Measurements from ENCODE around the gene DELE1.
"Not testable (repeated sequence)": the region's sequence is repeated elsewhere in the genome, so short reads cannot be mapped to it uniquely, and the experiment has no call there.

The DELE1 gene

DNA sequence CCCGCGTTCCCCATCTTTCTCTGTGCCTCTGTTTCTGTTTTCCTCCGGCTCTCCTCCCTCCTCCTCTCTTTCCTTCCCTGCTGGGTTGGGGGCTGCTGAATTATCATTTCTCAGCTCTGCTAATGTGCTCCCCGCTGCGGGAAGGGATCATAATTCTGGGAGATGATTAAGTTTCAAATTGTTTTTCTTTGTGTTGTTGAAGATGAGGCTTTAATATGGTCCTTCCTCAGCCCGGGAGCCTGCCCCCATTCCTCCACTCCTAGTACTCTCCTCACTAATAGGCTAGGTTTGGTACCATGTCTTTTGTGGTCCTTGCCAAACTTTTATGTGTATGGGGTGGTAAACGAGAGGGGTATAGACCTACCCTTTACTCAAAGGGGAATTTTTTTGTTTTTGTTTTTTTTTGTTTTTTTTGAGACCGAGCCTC, 39.8 kb upstream of the DELE1 start:
- DNase-seq (ENCODE audit: low read depth): no peak

DNA sequence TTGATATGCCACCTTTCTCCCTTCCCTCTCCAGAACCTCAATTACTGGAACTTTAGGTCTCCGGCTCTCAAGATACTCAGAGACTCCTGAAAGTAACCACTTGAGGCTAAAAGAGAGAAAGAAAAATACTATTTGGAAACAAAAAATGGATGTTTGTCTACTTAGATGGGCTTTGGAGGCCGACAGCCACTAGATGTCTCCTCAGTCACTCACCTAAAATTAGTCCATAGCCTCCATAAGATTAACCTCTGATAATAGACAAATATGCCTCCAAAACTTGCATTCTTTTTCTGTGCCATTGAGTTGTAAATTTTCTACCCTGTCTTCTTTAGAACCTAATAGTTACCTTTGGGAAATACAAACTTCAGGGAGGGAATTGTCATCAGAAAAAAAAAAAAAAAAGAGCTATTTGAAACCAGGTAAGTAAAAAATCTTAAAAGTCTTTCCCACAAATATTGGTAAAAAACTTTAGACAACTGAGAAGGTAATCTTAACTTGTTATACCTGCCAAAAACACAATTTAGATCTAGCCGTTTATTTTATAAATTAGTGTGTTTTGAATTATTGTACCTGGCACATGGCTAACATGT, 34.3 kb upstream of the DELE1 start:
- DNase-seq (ENCODE audit: low read depth): no peak

DNA sequence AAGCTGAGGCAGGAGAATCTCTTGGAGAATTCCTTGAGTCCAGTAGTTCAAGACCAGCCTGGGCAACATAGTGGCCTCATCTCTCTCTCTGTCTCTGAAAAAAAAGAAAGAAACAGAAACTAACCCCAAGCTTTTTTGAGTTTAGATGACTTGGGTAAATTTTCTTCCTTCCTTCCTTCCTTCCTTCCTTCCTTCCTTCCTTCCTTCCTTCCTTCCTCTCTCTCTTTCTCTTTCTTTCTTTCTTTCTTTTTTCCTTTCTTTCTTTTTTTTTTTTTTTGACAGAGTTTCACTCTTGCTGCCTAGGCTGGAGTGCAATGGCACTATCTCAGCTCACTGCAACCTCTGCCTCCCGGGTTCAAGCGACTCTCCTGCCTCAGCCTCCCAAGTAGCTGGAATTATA, 33.2 kb upstream of the DELE1 start:
- DNase-seq (ENCODE audit: low read depth): not testable (repeated sequence)

DNA sequence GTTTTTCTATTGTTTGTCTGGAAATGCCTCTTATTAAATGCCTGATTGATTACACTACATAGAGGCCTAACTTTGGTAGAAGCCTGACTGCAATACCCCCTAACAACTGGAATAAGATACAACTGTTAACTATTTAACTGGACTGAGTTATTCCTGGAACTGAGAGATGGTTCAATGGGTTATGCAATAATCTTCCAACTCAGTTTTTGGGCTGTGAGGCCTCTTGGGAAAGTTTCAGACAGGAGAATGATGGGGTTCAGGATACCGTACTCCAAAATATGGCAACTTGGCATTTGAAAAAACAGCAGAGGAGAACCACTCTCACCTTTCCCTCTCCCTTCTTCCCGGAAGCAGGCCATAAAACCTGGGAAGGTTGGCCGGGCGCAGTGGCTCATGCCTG, 26.2 kb upstream of the DELE1 start:
- DNase-seq (ENCODE audit: low read depth): no peak

DNA sequence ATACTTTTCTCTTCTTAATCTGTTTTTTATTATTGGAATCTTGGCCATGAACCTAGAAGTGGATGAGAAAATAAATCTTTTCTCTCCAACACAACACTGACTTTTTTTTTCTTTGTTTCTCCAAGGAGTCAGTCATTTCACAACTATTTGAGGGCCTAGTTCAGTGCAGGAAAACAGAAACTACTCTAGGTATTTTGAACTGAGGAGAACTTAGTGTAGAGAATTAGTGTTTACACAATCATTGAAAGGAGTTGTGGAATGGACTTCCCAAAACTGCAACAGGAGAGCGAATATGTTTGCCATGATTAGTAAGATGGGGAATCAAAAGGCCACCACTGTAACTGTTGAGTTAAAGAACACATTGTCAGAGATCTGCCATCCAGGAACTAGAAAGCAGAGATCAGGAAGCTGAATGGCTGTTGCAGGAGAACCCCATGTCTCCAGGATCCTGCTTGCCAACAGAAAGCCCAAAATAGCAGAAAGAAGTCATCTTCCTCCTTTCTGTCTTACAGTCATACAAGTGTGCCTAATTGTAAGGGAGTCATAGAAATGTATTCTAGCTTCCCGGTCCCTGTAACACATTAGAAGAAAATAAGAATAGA, 25.1 kb upstream of the DELE1 start:
- DNase-seq (ENCODE audit: low read depth): no peak

DNA sequence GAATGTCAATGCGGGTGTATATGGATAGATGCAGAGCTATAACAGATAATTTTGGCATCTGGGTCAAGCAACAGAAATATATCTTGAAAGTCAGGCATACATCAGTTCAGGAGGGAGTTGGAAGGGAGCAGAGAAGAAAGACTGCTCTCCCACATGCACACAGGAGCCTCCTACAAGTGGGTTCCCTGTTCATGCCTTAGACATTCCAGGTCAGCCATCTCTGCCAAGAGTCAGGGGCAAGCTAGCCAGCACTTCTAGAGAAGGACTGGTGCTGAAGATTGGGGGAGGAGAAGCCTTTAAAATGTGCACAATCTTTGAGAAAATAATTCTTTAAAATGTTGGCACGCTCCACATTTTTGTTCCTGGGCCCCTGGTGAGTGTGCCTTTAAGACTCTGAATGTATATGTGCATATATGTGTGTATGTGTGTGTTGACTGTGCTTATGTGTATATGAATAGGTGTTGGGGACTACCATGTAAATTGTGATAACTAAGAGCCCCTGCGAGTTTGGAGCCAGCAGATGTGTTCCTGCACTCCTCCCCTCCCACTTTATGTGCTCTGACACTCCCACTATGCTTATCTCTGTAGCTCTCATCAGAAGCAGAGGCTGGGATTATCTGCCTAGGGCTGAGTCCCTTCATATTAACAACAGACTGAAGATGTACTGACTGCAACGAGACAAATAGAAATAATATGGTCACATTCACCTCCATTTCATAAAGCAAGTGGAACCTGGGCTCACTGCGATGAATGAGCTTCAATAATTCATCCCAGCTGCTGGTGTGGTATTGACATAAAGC, 21.5 kb upstream of the DELE1 start:
- no peak for DNase-seq (ENCODE audit: low read depth)

DNA sequence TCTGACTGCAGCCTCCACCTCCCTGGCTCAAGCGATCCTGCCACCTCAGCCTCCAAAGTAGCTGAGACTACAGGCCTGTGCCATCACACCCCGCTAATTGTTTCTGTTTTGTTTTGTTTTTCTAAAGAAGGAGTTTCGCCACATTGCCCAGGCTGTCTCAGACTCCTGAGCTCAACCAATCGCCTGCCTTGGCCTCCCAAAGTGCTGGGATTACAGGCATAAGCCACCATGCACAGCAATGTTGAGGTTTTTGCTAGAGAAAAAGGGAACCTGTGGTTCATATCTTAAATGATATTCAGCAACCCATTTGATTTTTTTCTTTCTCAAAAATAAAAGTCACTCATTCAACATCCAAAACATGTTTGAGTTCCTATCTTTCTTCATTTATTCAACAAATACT, 20.4 kb upstream of the DELE1 start:
- DNase-seq (ENCODE audit: low read depth): no peak

DNA sequence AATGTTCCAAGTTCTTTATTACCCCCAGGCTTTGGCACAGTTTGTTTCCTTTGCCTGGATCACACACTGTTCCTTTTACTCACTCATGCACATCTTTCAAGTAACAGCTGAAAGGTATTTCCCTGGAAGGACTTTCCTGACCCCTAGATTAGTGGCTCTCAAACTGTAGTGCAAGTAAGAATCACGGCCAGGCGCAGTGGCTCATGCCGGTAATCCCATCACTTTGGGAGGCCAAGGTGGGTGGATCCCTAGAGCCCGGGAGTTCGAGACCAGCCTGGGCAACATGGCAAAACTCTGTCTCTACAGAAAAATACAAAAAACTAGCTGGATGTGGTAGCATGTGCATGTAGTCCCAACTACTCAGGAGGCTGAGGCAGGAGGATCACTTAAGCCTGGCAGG, 19.1 kb upstream of the DELE1 start:
- DNase-seq (ENCODE audit: low read depth): no peak

DNA sequence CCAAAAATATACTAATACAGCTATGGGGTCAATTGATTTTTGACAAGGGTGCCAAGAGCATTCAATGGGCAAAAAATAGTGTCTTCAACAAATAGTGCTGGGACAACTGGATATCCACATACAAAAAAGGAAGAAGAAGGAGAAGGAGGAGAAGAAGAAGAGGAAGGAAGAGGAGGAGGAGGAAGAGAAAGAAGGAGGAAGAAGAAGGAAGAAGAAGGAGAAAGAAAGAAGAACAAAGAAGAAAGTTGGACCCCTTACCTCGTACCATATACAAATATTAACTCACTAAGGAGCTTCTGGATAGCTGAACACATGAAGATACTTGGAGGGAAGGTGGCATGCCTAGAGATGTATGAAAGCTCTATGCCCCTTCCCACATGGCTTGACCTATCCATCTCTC, 17.2 kb upstream of the DELE1 start:
- DNase-seq (ENCODE audit: low read depth): no peak

DNA sequence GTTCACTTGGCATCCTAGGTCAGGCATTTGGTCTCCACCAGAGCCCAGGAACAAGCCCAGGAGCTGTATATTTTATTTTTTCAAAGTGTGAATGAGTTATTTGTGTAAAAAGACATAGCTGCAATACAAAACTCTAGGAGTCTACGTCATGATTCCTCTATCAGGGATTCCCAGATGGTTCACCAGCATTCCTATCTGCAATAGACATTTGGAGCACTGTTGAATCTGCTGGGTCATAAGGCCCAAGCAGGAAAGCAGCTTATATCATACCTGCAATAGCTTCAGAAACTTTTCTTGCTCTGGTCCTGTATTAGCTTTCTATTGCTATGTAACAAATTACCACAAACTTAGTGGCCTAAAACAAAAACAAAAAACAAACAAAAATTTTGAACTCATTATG, 16.7 kb upstream of the DELE1 start:
- DNase-seq (ENCODE audit: low read depth): no peak

DNA sequence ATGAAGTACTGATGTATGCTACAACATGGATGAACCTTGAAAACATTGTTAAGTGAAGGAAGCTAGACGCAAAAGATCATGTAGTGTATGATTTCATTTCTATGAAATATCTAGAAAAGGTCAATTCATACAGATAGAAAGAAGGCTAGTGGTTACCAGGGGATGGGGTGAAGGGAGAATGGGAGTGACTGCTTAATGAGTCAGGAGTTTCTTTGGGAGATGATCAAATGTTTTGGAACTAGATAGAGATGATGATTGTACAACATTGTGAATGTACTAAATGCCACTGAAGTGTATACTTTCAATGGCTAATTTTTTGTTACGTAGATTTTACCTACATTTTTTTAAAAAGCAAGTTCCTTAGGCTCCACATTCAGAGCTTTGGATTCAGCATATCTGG, 14.9 kb upstream of the DELE1 start:
- no peak for DNase-seq (ENCODE audit: low read depth)

DNA sequence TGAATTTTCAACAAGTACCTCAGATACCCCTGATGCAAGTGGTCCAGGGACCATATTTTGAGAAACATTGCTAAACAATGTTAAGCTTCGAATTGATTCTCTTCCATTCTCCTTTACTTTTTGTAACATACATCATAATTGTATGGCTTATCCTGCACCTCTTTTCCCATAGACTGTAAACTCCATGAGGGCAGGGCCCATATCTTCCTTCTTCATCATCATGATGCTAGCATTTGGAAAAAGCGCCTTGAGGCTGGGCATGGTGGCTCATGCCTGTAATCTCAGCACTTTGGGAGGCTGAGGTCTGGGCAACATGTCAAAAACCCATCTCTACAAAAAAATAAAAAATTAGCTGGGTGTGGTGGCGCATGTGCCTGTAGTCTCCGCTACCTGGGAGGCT, 14.5 kb upstream of the DELE1 start:
- DNase-seq (ENCODE audit: low read depth): no peak

DNA sequence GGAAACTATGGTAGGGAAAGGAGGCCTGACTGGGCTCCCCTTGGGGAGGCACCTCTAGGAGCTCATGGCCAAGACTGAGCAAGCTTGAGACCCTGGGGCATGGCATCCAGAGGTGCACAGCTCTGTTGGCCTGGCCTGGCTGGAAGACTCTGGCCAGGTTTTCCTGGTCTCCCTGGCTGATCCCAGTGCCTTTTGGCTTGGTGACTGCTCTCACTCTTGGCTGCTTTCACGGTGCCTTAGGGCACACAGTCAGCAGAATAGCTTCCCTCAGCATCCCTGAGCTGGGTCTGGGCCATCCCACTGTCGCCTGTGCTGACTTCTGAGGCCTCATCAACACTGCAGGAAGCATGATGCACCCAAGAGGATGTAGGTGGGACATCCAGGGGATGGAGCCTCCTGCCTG, 13.4 kb upstream of the DELE1 start:
- DNase-seq (ENCODE audit: low read depth): no peak

DNA sequence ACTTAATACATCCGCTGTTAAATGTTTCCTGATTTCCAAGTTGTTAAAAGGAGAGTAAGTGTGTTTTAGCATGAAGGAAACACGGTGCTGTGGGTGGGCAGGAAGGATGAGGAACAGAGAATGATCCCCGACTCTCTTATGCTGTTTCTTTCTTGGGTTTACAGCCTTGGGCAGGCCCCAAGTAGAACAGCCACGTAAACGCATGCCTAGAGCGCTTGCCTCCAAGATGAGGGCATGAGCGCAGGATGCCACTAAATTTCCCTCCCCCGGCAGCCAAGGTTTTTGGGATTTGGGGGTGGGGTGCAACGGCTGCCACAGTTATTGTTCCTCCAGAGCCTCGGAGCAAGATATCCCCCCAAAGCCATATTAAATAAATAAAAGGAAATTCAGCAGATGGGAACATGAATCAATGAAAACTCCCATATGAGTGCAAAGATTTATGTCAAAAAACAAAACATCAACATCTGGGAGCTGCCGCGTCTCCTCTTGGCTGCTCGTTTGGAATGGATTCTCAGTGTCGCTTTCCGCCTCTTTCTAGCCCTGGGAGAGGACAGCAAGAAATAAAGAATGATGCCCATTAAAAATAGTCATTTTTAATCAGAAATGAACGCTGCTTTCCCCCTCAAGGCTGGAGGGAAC, 10.0 kb upstream of the DELE1 start:
- DNase-seq (ENCODE audit: low read depth): no peak

DNA sequence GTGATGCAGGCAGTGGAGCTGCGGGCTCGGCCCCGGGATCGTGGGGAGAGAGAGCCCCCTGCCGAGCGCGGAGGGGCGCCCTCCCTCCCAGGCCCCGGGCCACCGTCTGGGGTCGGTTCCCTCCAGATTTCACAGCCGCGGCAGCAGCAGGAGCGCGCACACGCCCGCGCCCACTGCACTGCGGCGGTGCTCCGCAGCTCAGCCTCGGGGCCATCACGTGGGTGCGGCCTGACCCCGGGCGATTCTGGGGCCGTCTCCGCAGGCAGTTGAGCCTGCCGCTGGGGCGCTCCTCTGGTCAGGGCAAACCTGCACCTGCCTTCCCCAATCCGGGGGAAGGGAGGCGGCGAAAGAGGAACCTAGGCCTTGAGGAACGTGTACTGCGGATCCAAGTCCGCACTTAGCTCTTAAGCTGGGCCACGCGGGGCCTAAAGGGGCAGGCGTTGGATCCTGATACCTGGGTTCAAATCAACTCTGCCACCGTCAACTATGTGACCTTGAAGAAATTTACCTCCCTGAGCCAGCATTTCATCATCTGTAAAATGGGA, 9.4 kb upstream of the DELE1 start:
- DNase-seq (ENCODE audit: low read depth): peak; percentile 4

DNA sequence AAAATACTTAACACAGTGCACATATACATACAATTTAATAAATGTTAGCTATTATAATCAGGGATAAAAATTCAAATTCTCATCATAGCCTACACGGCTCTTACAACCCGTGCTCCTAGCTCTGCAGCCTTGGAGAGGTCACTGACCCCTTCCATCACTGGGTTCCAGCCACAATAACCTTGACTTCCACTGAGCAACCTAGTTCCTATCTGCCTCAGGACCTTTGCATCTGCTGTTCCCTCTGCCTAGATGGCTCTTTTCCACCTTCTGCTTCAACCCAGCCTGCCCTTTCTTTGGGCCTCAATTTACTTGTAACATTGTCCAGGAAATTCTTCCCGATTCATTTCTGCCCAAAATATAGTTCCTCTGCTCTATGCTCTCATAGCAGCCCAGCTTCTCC, 8.9 kb upstream of the DELE1 start:
- DNase-seq (ENCODE audit: low read depth): no peak

DNA sequence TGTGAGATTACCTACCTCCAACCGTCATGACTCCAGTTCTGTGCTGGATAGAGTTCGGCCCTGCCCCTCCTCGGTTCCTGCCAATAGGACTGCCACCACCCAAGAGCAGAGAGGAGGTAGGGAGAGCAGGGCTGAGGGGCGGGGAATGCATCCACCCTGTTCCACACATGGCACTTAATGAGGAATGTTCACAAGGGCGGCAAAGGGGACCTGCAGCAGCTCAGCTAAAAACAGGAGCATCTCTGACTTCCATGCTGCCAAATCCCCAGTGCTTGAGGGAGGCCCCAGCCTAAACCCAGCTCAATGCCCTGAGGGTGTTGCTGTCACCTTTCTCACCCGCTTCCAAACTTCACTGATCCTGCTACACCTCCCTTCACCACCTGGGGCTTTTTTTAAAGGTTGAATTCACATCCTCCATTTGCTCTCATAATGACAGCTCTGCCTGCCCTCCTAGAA, 7.8 kb upstream of the DELE1 start:
- no peak for DNase-seq (ENCODE audit: low read depth)

DNA sequence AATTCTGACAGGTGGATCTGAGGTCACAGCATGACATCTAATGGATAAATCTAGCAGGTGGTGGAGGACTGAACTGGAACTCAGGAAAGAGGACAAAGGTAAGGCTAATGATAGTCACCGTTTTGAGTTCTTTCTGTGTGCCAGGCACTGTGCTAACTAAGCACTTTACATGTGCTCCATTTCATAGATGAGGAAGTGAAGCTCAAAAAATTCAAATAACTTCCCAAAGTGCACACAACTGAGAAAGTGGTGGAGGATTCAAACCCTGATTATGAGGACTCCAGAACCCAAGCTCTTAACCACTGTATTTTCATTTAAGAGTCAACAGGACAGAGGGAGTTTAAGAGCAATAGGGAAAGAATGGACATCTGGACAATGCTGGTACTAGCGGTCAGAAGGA, 7.1 kb upstream of the DELE1 start:
- DNase-seq (ENCODE audit: low read depth): no peak

DNA sequence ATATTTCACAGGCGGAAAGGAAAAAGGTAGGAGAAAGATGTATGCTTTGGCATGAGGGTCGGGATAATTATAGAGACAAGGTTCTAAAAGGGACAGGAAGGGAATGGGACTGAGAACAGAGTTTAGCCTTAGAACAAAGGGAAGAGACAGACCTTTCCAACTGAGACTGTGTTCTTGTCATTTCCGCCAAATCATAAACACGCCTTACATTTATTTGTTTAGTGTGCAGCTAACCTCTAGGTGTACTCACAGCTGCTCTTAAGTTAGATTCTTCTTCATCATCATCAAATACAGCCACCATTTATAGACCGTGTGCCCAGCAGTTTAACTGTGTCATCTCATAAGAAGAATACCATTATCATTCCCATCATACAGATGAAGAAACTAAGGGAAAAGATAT, 5.9 kb upstream of the DELE1 start:
- DNase-seq (ENCODE audit: low read depth): no peak

DNA sequence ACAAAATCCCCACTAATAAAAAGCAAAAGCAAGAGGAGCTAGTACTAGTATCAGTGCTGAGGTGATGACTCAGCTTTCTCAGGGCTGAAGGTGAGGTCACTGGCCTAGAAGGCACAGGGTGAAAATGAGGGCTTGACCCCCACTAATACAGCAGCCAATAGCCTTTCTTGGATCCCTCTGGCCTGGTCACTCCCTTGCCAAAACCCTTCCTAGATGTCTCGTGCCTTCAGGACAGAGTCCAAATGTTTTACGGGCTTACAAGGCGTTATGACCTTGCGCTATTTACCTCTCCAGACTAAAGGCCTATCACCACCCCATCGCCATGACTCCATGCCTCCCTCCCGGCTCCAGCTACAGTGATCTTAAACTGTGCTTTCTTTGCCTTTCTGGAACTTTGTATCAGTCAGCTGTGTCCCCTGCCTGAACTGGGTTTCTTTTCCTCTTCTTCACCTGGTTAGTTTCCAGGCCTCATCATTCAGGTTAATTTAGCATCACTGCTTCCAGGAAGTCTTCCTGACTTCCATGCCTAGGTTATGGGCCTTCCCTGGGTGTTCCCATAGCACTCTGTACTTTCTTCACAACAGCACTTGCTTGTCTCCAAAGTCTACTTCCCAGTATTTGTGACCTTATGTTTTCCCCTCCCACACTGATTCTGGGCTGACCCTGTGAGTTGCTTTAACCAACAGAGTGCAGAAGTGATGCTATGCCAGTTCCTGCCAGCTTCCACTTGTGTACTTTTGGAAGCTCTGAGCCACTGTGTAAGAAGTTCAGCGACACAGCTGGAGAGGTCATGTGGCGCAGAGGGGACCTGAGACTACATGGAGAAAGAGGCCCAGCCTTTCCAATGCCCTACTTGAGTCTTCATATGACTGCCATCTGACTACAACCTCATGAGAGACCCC, 4.2 kb upstream of the DELE1 start:
- DNase-seq (ENCODE audit: low read depth): no peak

DNA sequence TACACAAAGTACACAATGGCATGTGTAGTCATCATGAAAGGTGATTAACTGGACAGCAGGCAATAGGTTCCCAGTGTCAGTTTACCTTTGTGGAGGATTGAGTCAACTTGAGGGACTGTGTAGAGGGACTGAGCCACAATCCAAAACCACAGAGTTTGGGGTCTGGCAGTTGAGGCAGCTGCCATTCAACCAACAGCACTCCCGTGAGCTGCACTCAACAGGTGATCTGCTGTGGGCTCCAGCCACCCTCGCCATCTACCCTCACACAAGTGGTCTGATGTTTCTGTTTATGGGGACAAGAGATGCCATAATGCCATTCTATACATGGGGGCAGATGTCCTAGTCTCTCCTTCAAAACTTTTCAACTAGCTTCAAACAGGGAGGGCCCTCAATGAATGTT, 2.9 kb upstream of the DELE1 start:
- no peak for DNase-seq (ENCODE audit: low read depth)
